Measurements from ENCODE around the gene AHDC1.

DNA sequence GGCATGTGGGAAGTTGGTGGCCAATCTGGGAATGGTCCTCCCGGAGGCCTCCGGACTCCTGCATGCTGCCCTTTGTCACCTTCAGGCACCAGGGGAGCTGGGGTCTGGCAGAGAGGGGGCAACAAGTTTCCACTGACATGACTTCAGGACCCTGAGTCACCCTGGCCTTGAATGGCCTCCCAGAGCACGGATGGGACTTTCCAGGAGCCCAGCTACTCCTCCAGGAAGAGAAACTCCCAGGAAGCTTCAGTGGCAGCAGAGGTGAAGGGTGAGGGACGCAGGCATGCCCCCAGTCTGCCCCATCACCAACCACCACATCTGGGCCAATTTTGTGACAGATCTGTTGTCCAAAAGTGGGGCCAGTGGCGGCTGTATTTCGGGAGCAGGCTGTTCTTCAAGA lies 58.1 kb downstream of the AHDC1 start:
- TF ChIP-seq, protein P1, sequence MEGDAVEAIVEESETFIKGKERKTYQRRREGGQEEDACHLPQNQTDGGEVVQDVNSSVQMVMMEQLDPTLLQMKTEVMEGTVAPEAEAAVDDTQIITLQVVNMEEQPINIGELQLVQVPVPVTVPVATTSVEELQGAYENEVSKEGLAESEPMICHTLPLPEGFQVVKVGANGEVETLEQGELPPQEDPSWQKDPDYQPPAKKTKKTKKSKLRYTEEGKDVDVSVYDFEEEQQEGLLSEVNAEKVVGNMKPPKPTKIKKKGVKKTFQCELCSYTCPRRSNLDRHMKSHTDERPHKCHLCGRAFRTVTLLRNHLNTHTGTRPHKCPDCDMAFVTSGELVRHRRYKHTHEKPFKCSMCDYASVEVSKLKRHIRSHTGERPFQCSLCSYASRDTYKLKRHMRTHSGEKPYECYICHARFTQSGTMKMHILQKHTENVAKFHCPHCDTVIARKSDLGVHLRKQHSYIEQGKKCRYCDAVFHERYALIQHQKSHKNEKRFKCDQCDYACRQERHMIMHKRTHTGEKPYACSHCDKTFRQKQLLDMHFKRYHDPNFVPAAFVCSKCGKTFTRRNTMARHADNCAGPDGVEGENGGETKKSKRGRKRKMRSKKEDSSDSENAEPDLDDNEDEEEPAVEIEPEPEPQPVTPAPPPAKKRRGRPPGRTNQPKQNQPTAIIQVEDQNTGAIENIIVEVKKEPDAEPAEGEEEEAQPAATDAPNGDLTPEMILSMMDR (IDR thresholded peaks at IDR 0.05; ENCODE audit: low read depth, low read length, poor library complexity, severe bottlenecking) = no peak
- no peak for TF ChIP-seq EZH2phosphoT487 (IDR thresholded peaks at IDR 0.05; ENCODE audit: borderline replicate concordance, low read length)
